Endothelial cell (in vitro differentiated cells): Measurements from ENCODE around the gene GPR176. TPM values are rescaled to one million over a fixed set of nuclear protein-coding genes. Genes with fewer than 3 reads are reported as not detected.

Experiments
- DNase-seq: peaks from one replicate; pipeline ENCODE4 v3.0.0; 2021; ENCODE audit warnings: low spot score
- H3K27ac Mint-ChIP-seq: one replicate; pipeline ENCODE4 v1.8.0; 2021; ENCODE audit warnings: mixed read lengths, inconsistent platforms; ENCODE audit not compliant: unreplicated experiment
- H3K27me3 Mint-ChIP-seq: one replicate; pipeline ENCODE4 v1.8.0; 2021; ENCODE audit warnings: mild to moderate bottlenecking, moderate library complexity, mixed read lengths, inconsistent platforms; ENCODE audit not compliant: unreplicated experiment
- H3K36me3 Mint-ChIP-seq: one replicate; pipeline ENCODE4 v1.8.0; 2021; ENCODE audit warnings: mild to moderate bottlenecking, low read depth, mixed read lengths, inconsistent platforms; ENCODE audit not compliant: unreplicated experiment
- H3K4me1 Mint-ChIP-seq: one replicate; pipeline ENCODE4 v1.8.0; 2021; ENCODE audit warnings: mild to moderate bottlenecking, mixed read lengths, inconsistent platforms; ENCODE audit not compliant: unreplicated experiment
- H3K4me3 Mint-ChIP-seq: one replicate; pipeline ENCODE4 v1.8.0; 2021; ENCODE audit warnings: mild to moderate bottlenecking, mixed read lengths, inconsistent platforms; ENCODE audit not compliant: unreplicated experiment
- H3K9me3 Mint-ChIP-seq: one replicate; pipeline ENCODE4 v1.8.0; 2021; ENCODE audit warnings: mixed read lengths, inconsistent platforms; ENCODE audit not compliant: unreplicated experiment
- total RNA-seq: library from RNA; stranded (reverse); fragmentation: NEBNext Ultra II Directional; extraction: Animal tissue kit (Norgen Biotek cat#: 25700); gene quantifications from one replicate; pipeline ENCODE4 v1.2.1, GENCODE V29; 2021; ENCODE audit not compliant: unreplicated experiment
- TF ChIP-seq, protein P1 (sequence below): fragments of 200-600 bp; sonication (generic); IDR thresholded peaks from one replicate; pipeline ENCODE4 v1.5.0; 2021; ENCODE audit warnings: antibody characterized with exemption; ENCODE audit not compliant: unreplicated experiment

The GPR176 gene
- total RNA-seq, 1 donor from 2014 or later: 2.4 TPM

DNA sequence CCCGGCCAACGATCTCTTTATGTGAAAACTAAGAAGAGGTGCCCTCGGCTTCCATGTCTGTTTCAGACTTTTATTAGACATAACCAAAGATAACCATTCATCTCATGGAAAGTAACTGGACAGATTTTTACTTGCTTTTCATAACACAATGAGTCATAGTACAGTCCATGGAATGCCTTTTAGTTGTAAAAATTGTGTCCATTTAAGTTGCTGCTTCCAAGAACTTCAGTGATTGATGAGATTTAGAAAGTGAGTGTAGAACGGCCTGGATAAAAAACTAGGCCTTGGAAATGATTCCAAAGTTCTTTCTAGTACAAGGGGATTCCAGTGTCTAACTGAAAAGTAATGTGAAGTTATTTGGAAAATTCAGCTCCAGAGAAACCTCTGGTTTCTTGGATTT, 24.7 kb upstream of the GPR176 start:
- H3K36me3 Mint-ChIP-seq: peaks cover 29% of the 10 kb centered on the region

DNA sequence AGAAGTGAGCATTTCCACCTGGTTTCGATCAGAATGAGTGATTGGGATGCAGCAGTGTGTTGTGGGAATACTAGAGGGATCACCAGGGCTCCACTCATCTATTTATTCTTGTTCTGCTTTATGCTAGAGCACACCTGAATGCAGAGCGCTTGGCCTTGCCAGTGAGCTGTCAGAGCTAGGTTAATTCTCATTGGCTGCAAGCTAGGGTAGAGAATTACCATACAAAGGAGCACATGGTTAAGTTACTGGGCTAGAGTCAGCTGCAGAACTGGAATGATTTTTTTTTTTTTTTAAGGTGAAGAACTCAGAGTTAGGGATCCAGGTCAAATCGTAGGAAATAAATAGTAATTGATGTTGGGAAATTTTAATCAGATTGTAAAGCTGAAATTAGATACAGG, 22.7 kb upstream of the GPR176 start:
- Mint-ChIP-seq H3K4me1 (no peaks in the 10 kb centered on the region), H3K27ac (no peak overlapping the region), H3K4me3 (no peak overlapping the region), H3K36me3 (peaks cover 29% of the 10 kb centered on the region), H3K27me3 (no peaks in the 10 kb centered on the region), H3K9me3 (no peaks in the 10 kb centered on the region)
- no peak for DNase-seq
- TF ChIP-seq, protein P1, sequence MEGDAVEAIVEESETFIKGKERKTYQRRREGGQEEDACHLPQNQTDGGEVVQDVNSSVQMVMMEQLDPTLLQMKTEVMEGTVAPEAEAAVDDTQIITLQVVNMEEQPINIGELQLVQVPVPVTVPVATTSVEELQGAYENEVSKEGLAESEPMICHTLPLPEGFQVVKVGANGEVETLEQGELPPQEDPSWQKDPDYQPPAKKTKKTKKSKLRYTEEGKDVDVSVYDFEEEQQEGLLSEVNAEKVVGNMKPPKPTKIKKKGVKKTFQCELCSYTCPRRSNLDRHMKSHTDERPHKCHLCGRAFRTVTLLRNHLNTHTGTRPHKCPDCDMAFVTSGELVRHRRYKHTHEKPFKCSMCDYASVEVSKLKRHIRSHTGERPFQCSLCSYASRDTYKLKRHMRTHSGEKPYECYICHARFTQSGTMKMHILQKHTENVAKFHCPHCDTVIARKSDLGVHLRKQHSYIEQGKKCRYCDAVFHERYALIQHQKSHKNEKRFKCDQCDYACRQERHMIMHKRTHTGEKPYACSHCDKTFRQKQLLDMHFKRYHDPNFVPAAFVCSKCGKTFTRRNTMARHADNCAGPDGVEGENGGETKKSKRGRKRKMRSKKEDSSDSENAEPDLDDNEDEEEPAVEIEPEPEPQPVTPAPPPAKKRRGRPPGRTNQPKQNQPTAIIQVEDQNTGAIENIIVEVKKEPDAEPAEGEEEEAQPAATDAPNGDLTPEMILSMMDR: no peak

More for the DNA sequence above, 24.7 kb upstream of the GPR176 start:
- TF ChIP-seq, protein P1: no peak
- H3K4me3 Mint-ChIP-seq: peak overlapping the region; percentile 1
- no peaks in the 10 kb centered on the region for H3K27me3 Mint-ChIP-seq
- no peak for DNase-seq
- no peak overlapping the region for H3K27ac Mint-ChIP-seq
- no peaks in the 10 kb centered on the region for H3K4me1 Mint-ChIP-seq
- H3K9me3 Mint-ChIP-seq: no peaks in the 10 kb centered on the region

DNA sequence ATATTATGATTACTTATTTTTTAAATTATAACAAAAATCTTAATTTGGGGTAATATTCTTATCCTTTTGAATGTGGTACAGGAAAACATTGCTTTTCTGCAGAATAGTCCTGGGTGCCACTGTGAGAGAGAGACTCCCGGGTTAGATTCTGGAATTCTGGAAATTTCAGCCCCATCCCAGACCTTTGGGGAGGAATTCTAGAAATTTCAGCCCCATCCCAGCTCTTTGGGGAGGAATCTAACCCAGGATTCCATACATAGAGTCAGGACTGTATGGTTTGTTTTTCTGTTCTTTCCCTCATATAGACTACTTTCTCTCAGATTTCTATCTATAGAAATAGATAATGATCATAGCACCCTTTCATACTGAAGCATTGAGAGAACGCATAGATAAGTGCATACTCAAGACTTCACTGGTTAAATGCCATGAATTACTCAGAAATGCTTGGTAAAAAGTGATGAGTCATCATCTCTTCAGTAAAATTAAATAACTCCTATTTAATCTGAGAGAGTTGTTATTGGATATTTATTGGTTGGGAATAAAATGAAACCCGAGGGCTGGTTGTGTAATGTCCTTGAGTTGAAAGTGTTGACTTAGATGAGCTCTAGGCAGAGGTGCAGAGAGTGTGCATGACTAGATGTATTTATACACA, 22.2 kb upstream of the GPR176 start:
- Mint-ChIP-seq H3K9me3 (no peaks in the 10 kb centered on the region), H3K27ac (no peak overlapping the region), H3K4me1 (no peaks in the 10 kb centered on the region), H3K27me3 (no peaks in the 10 kb centered on the region), H3K4me3 (no peak overlapping the region), H3K36me3 (peaks cover 29% of the 10 kb centered on the region)
- DNase-seq: no peak
- TF ChIP-seq, protein P1: no peak

DNA sequence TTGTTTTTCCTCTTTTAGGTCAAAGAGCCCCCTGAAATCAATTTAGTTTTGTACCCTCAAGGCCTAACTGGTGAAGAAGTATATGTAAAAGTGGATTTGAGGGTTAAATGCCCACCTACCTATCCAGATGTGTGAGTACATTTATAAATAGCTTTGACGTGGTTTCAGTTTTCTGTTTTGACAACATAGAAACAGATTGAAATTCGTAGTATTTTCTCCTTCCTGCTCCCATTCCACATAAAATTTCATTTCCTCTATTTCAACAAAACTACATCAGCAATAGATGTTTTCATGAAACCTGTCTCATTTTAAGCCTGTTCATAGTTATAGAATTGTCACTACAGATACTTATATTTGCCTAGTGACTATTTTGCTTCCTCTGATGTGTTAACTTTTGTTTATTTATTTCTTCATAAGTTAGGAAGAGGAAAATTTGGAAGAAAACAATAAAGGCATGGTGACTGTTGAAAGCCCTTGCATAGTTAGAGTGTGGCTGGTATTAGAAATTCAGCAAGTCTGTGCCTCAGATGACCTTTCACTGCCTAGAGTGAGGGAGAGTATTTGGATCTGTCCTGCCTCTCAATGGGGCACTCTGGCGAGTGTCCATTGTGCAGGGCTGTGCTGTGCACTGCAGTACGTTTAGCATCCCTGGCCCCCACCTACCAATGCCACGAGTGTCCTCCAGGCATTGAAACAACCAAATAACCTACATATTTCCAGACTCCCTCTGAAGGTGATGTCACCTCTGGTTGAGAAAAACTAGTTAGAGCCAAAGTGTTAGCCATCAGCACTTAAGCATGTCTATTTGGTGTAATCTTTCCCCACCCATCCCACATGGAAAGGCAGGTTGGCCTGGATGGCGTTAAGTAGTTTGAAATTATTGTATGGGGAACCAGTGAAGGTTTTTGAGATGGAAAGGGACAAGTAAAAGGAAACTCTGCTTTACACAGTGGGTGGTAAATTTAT, 19.7 kb upstream of the GPR176 start:
- Mint-ChIP-seq H3K27ac (no peak overlapping the region), H3K9me3 (no peaks in the 10 kb centered on the region), H3K4me1 (peaks cover 9% of the 10 kb centered on the region), H3K27me3 (peaks cover under 1% of the 10 kb centered on the region), H3K36me3 (peaks cover 15% of the 10 kb centered on the region), H3K4me3 (no peak overlapping the region)
- DNase-seq: no peak
- TF ChIP-seq, protein P1: no peak

DNA sequence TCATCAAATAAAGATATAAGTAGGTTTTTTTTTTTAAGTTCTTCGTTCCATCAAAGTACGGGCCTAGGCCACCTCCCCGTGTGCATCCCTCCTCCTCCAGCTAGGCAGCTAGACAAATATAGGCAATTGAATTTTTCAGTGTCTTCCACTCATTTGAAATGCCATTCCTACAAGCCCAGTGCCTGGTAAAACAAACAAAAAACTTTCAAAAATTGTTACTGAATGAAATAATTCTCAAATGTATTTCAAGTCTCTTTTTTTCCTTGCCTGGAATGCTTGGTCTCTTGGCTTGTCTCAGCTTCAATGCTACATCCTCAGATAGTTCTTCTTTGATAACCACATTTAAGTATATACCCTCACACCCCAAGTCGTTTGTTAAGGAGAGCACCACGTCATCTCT, 17.6 kb upstream of the GPR176 start:
- no peak overlapping the region for H3K27ac Mint-ChIP-seq
- H3K4me1 Mint-ChIP-seq: peaks cover 22% of the 10 kb centered on the region
- DNase-seq: no peak
- H3K36me3 Mint-ChIP-seq: peaks cover 9% of the 10 kb centered on the region
- TF ChIP-seq, protein P1: no peak
- no peaks in the 10 kb centered on the region for H3K9me3 Mint-ChIP-seq
- no peak overlapping the region for H3K4me3 Mint-ChIP-seq
- peaks cover 3% of the 10 kb centered on the region for H3K27me3 Mint-ChIP-seq
